Caco-2 (cell line): ENCODE data around the gene FGF7. TPM values are rescaled to one million over a fixed set of nuclear protein-coding genes. Genes with fewer than 3 reads are reported as not detected.
A peak's percentile ranks its signal among the peaks of the same experiment; 100 is the strongest.

Experiments used
- Bru-seq: library from RNA; stranded (reverse); fragments of 400-500 nt; gene quantifications from one replicate; lab custom pipeline; 2021; lab: Mats Ljungman, UMichigan
- BruChase-seq, 2 experiments: library from RNA; stranded (reverse); fragments of 400-500 nt; gene quantifications; one replicate each; lab custom pipeline; 2021; lab: Mats Ljungman, UMichigan
- BruUV-seq: library from RNA; stranded (reverse); fragments of 400-500 nt; replicated peaks from 2 replicates; lab custom pipeline; 2021; lab: Mats Ljungman, UMichigan
- CTCF ChIA-PET: fragments of 300-600 bp; sonication (Branson Sonifier 250); formaldehyde crosslinking; loops from one replicate; lab custom pipeline; 2022; ENCODE audit warnings: antibody characterized with exemption; lab: Charles Lee
- POLR2A ChIA-PET: fragments of 300-600 bp; sonication (Branson Sonifier 250); formaldehyde crosslinking; loops from one replicate; lab custom pipeline; 2022; ENCODE audit warnings: antibody characterized with exemption; lab: Charles Lee
- DNase-seq, 2 experiments: peaks; one replicate each; pipeline versions ENCODE4 v3.0.0 to v3.0.0-alpha.2; 2020 to 2022
- H3K27me3 ChIP-seq: replicated peaks from 2 replicates; pipeline ENCODE4 v1.6.0; 2011; ENCODE audit warnings: low read length; ENCODE audit not compliant: control insufficient read depth, insufficient read depth
- H3K36me3 ChIP-seq: 2 replicates; pipeline ENCODE4 v1.5.1; 2011; ENCODE audit warnings: low read length; ENCODE audit not compliant: control insufficient read depth, insufficient read depth
- H3K4me1 ChIP-seq: fragments of 250-450 bp; sonication (Bioruptor Pico); 2 replicates; pipeline ENCODE4 v1.5.1; 2020; ENCODE audit warnings: mild to moderate bottlenecking
- H3K4me3 ChIP-seq: 2 replicates; pipeline ENCODE4 v1.5.1; 2011; ENCODE audit warnings: low read depth, mild to moderate bottlenecking, control low read depth, low read length
- H3K9me3 ChIP-seq: fragments of 250-450 bp; sonication (Bioruptor Pico); 2 replicates; pipeline ENCODE4 v1.5.1; 2020; ENCODE audit warnings: mild to moderate bottlenecking, moderate library complexity
- H3K27ac Mint-ChIP-seq: one replicate; pipeline ENCODE4 v1.8.0; 2022; ENCODE audit warnings: mixed read lengths; ENCODE audit not compliant: unreplicated experiment
- H3K27me3 Mint-ChIP-seq: one replicate; pipeline ENCODE4 v1.8.0; 2022; ENCODE audit warnings: mixed read lengths; ENCODE audit not compliant: insufficient read depth, unreplicated experiment
- H3K36me3 Mint-ChIP-seq: one replicate; pipeline ENCODE4 v1.8.0; 2022; ENCODE audit warnings: mild to moderate bottlenecking, mixed read lengths; ENCODE audit not compliant: insufficient read depth, unreplicated experiment
- H3K4me1 Mint-ChIP-seq: one replicate; pipeline ENCODE4 v1.8.0; 2022; ENCODE audit warnings: low read depth, mixed read lengths; ENCODE audit not compliant: unreplicated experiment
- H3K4me3 Mint-ChIP-seq: one replicate; pipeline ENCODE4 v1.8.0; 2022; ENCODE audit warnings: mild to moderate bottlenecking, moderate library complexity, mixed read lengths; ENCODE audit not compliant: unreplicated experiment
- H3K9me3 Mint-ChIP-seq: one replicate; pipeline ENCODE4 v1.8.0; 2022; ENCODE audit warnings: mixed read lengths; ENCODE audit not compliant: unreplicated experiment
- CTCF ChIP-seq, 2 experiments: fragments of 200-600 bp in 1 of 2; IDR thresholded peaks; 1 replicate in 1 of 2; 2 replicates in 1 of 2; pipeline versions ENCODE4 v1.5.1 to v1.8.0; 2011 to 2022; ENCODE audit warnings: antibody characterized with exemption in 1 of 2, control low read depth in 1 of 2, inconsistent platforms in 1 of 2, low read depth in 1 of 2, low read length in 1 of 2, mild to moderate bottlenecking in 1 of 2, moderate library complexity in 1 of 2; ENCODE audit not compliant: insufficient read depth in 1 of 2, severe bottlenecking in 1 of 2, unreplicated experiment in 1 of 2
- intact Hi-C: fragments of 100-400 bp; cut with micrococcal nuclease; formaldehyde crosslinking; loops from one replicate; pipeline ENCODE4 v1.10.0; 2022; ENCODE audit not compliant: unreplicated experiment
- long read RNA-seq: library from polyadenylated mRNA; stranded (forward); transcript quantifications from one replicate; pipeline ENCODE4 v2.0.0, GENCODE V29; 2022
- total RNA-seq: library from RNA; stranded (reverse); gene quantifications from 2 replicates; pipeline ENCODE4 v1.2.3, GENCODE V29; 2022

FGF7 gene
- total RNA-seq (0.18 TPM in 1 of 2 replicates, not detected in the other), Bru-seq, nascent RNA (percentile 24 among the genes with signal in this experiment), BruChase-seq, experiment 1, labeled RNA remaining after a 2-hour chase (percentile 32 among the genes with signal in this experiment), BruChase-seq, experiment 2, labeled RNA remaining after a 6-hour chase (percentile 27 among the genes with signal in this experiment)
- long read RNA-seq = 0 reads

DNA sequence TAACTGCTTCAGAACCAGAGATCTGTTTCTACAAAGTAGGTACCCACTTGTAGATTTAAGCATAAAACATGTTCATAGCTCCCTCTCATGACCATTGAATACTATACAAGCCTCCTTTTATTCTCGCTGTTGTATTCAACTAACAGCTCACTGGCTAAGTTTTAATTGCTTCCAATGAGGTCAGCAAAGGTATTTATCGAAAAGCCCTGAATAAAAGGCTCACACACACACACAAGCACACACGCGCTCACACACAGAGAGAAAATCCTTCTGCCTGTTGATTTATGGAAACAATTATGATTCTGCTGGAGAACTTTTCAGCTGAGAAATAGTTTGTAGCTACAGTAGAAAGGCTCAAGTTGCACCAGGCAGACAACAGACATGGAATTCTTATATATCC, at the start of gene FGF7:
TSS of gene FGF7 (plus strand) at position 222 of the 400 bp plus-strand sequence. CDS start 1,056 bp downstream, outside the sequence.
- Histone ChIP-seq H3K4me3 (no peak within 1 kb of the TSS), H3K27me3 (no peaks in the 10 kb centered on the region), H3K9me3 (no peaks in the 10 kb centered on the region), H3K4me1 (no peaks in the 10 kb centered on the region), H3K36me3 (no peaks in the 10 kb centered on the region)
- H3K4me1 Mint-ChIP-seq = peaks cover 7% of the 10 kb centered on the region
- H3K9me3 Mint-ChIP-seq = no peaks in the 10 kb centered on the region
- CTCF ChIA-PET = interaction anchor here (0.6 to 2.5 kb wide), 2 partner anchors 149 to 187 kb away, joined by 3 to 20 read pairs; no protein-coding TSS in a partner anchor
- peaks cover 6% of the 10 kb centered on the region for H3K36me3 Mint-ChIP-seq
- peak within 1 kb of the TSS; percentile 52 for H3K4me3 Mint-ChIP-seq
- H3K27ac Mint-ChIP-seq = no peak within 1 kb of the TSS
- BruUV-seq = no TSS peak
- POLR2A ChIA-PET = no interaction called here
- TF ChIP-seq CTCF (IDR thresholded peaks at IDR 0.05; ENCODE audit: insufficient read depth in 1 of 2, low read depth in 1 of 2, low read length in 1 of 2, severe bottlenecking in 1 of 2, unreplicated experiment in 1 of 2) = no peak
- intact Hi-C loops = loop anchor here (5.0 kb wide), 1 partner anchor 561 kb away; no protein-coding TSS in a partner anchor
- no peak for DNase-seq
- H3K27me3 Mint-ChIP-seq = peaks cover 4% of the 10 kb centered on the region

DNA sequence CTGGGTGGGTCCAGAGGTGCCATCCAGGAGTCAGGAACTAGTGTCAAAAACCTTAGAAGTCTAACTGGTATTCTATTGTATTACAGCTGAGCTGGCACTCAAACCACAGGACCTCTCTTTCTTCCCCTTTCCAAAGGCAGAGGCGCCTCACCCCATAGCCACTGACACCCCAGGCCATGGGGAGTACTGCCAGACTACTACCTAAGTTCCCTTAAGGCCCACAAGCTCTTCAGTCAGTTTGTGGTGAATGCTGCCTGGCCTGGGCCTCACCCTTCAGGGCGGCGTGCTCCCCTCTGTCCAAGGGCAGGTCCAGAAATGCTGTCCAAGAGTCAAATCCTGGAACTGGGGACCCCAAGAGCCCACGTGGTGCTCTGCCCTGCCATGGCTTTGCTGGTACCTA, 43.0 kb upstream of the FGF7 start:
- DNase-seq = no peak
- TF ChIP-seq CTCF (IDR thresholded peaks at IDR 0.05; ENCODE audit: insufficient read depth in 1 of 2, low read depth in 1 of 2, low read length in 1 of 2, severe bottlenecking in 1 of 2, unreplicated experiment in 1 of 2) = no peak
- H3K36me3 ChIP-seq = no peaks in the 10 kb centered on the region
- no peak overlapping the region for H3K27ac Mint-ChIP-seq
- ChIA-PET CTCF (no interaction called here), POLR2A (no interaction called here)
- no TSS peak for BruUV-seq
- H3K4me3 ChIP-seq = no peak overlapping the region
- no peaks in the 10 kb centered on the region for H3K27me3 Mint-ChIP-seq
- H3K36me3 Mint-ChIP-seq = no peaks in the 10 kb centered on the region
- H3K9me3 Mint-ChIP-seq = no peaks in the 10 kb centered on the region
- H3K4me3 Mint-ChIP-seq = no peak overlapping the region
- intact Hi-C loops = no loop called here
- H3K9me3 ChIP-seq = no peaks in the 10 kb centered on the region
- H3K4me1 ChIP-seq = no peaks in the 10 kb centered on the region
- H3K27me3 ChIP-seq = no peaks in the 10 kb centered on the region
- no peaks in the 10 kb centered on the region for H3K4me1 Mint-ChIP-seq

DNA sequence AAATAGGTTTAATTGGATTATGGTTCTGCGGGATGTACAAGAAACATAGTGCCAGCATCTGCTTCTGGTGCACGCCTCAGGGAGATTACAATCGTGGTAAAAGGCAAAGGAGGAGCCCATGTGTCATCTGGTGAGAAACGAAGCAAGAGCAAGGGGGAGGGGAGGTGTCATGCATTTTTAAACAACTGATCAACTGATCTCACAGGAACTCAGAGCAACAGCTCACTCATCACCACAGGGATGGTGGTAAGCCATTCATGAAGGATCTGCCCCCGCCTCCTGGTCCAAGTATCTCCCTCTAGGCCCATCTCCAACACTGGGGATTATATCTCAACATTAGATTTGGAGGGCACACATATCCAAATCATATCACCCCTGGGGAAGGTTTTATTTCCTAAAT, 42.1 kb upstream of the FGF7 start:
- BruUV-seq = no TSS peak
- Mint-ChIP-seq H3K4me3 (no peak overlapping the region), H3K36me3 (no peaks in the 10 kb centered on the region), H3K27me3 (no peaks in the 10 kb centered on the region), H3K27ac (no peak overlapping the region), H3K4me1 (no peaks in the 10 kb centered on the region), H3K9me3 (no peaks in the 10 kb centered on the region)
- ChIA-PET CTCF (no interaction called here), POLR2A (no interaction called here)
- DNase-seq = no peak
- Histone ChIP-seq H3K9me3 (no peaks in the 10 kb centered on the region), H3K27me3 (no peaks in the 10 kb centered on the region), H3K4me3 (no peak overlapping the region), H3K4me1 (no peaks in the 10 kb centered on the region), H3K36me3 (no peaks in the 10 kb centered on the region)
- no peak for TF ChIP-seq CTCF (IDR thresholded peaks at IDR 0.05; ENCODE audit: insufficient read depth in 1 of 2, low read depth in 1 of 2, low read length in 1 of 2, severe bottlenecking in 1 of 2, unreplicated experiment in 1 of 2)
- intact Hi-C loops = no loop called here
